ENCODE data around the gene UHRF1. TPM values are rescaled to one million over a fixed set of nuclear protein-coding genes. Genes with fewer than 3 reads are reported as not detected.
"Not testable (repeated sequence)": the region's sequence is repeated elsewhere in the genome, so short reads cannot be mapped to it uniquely, and the experiment has no call there.

UHRF1 gene
- polyA plus RNA-seq, 1 donor (not counting 4 experiments of a cell fraction or from before 2014, with no cell fraction given) = 9.7 TPM

GRCh38 chr19:4974880-4975469 lies 65.7 kb downstream of the UHRF1 start:
- FAIRE-seq (no peak), DNase-seq (ENCODE audit: low read depth, low spot score) (no peak)
- Histone ChIP-seq H4K20me1 (ENCODE audit: control insufficient read depth, extremely low read depth, insufficient read depth, low read length) (peaks cover 10% of the 10 kb centered on the region), H3K9ac (ENCODE audit: control insufficient read depth, extremely low read depth, insufficient read depth, low read length) (no peak overlapping the region), H3K9me1 (ENCODE audit: control insufficient read depth, extremely low read depth, insufficient read depth, low read length) (peaks cover 5% of the 10 kb centered on the region), H3K27me3 (ENCODE audit: control insufficient read depth, extremely low read depth, insufficient read depth, low read length) (no peaks in the 10 kb centered on the region), H2AFZ (ENCODE audit: control insufficient read depth, low read length) (no peak overlapping the region), H3K4me3 (ENCODE audit: control insufficient read depth in 2 of 3, extremely low read depth in 1 of 3, insufficient read depth in 2 of 3, low read depth in 1 of 3, low read length in 3 of 3) (no peak overlapping the region), H3K36me3 (ENCODE audit: control insufficient read depth in 2 of 2, extremely low read depth in 1 of 2, insufficient read depth in 2 of 2, low read length in 2 of 2) (peaks cover 0 to 10% of the 10 kb centered on the region in 2 experiments), H3K4me1 (ENCODE audit: control insufficient read depth, extremely low read depth, insufficient read depth, low read length) (peaks cover 58% of the 10 kb centered on the region), H3K79me2 (ENCODE audit: control insufficient read depth, insufficient read depth, low read length) (peaks cover 77% of the 10 kb centered on the region), H3K9me3 (ENCODE audit: control insufficient read depth, low read depth, low read length) (no peaks in the 10 kb centered on the region), H3K4me2 (ENCODE audit: control insufficient read depth, extremely low read depth, insufficient read depth, low read depth, low read length) (no peak overlapping the region), H3K27ac (ENCODE audit: control insufficient read depth, insufficient read depth, low read length) (no peak overlapping the region)
- TF ChIP-seq CTCF (optimal IDR thresholded peaks at IDR 0.05 in 1 of 3, IDR thresholded peaks at IDR 0.05 in 1 of 3, conservative IDR thresholded peaks at IDR 0.05 in 1 of 3; ENCODE audit: extremely low read depth in 1 of 3, insufficient read depth in 2 of 3, low read length in 3 of 3) = no peak
- TF ChIP-seq EZH2 (IDR thresholded peaks at IDR 0.05; ENCODE audit: low read length) = no peak
- dilution Hi-C loops (cut with MboI; ENCODE audit: extremely low pct_ligation_motif_present, low sequenced_read_pairs) = no loop called here

- H2AFZ ChIP-seq (ENCODE audit: control insufficient read depth, low read length); H3K4me3 ChIP-seq (ENCODE audit: control insufficient read depth in 2 of 3, extremely low read depth in 1 of 3, insufficient read depth in 2 of 3, low read depth in 1 of 3, low read length in 3 of 3); FAIRE-seq; H3K36me3 ChIP-seq (ENCODE audit: control insufficient read depth in 2 of 2, extremely low read depth in 1 of 2, insufficient read depth in 2 of 2, low read length in 2 of 2); H4K20me1 ChIP-seq (ENCODE audit: control insufficient read depth, extremely low read depth, insufficient read depth, low read length); dilution Hi-C loops (cut with MboI; ENCODE audit: extremely low pct_ligation_motif_present, low sequenced_read_pairs); H3K9me3 ChIP-seq (ENCODE audit: control insufficient read depth, low read depth, low read length); H3K27ac ChIP-seq (ENCODE audit: control insufficient read depth, insufficient read depth, low read length); H3K9me1 ChIP-seq (ENCODE audit: control insufficient read depth, extremely low read depth, insufficient read depth, low read length); DNase-seq (ENCODE audit: low read depth, low spot score); H3K27me3 ChIP-seq (ENCODE audit: control insufficient read depth, extremely low read depth, insufficient read depth, low read length); H3K4me2 ChIP-seq (ENCODE audit: control insufficient read depth, extremely low read depth, insufficient read depth, low read depth, low read length): not testable (repeated sequence)
- H3K79me2 ChIP-seq (ENCODE audit: control insufficient read depth, insufficient read depth, low read length) = peaks cover 75% of the 10 kb centered on the region
- peaks cover 54% of the 10 kb centered on the region for H3K4me1 ChIP-seq (ENCODE audit: control insufficient read depth, extremely low read depth, insufficient read depth, low read length)
- peak overlapping the region; percentile 74 for H3K9ac ChIP-seq (ENCODE audit: control insufficient read depth, extremely low read depth, insufficient read depth, low read length)
Measured at GRCh38 chr19:4975601-4976000, 66.3 kb downstream of the UHRF1 start.

All from keratinocyte (primary cell).